Measurements from ENCODE around the gene TMEM229B.

Gene TMEM229B

DNA sequence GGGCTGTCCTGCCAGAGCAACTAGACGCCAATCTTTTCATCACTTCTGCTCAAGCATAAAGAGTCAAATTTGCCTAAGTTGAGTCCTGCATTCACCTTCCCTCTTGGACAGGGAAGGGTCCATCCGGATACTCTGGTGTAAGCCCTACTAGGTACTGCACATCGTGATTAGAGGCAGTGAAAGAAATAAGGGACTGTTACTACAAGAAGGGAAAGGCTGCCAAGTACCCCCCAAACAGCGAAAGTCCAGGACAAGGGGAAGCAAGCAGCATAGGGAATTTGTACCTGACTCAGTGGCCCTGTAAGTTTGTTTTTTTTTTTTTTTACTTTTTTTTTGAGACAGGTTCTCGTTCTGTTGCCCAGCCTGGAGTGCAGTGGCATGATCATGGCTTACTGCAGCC is 30.9 kb upstream of the TMEM229B start:
- H3K4me3 Mint-ChIP-seq: no peak overlapping the region
- no peak for TF ChIP-seq CTCF (IDR thresholded peaks at IDR 0.05)
- peaks cover 89% of the 10 kb centered on the region for H3K27me3 Mint-ChIP-seq (ENCODE audit: low read depth, poor library complexity)
- no peaks in the 10 kb centered on the region for H3K4me1 Mint-ChIP-seq
- no peak overlapping the region for H3K27ac Mint-ChIP-seq
- H3K9me3 Mint-ChIP-seq: no peaks in the 10 kb centered on the region
- no peaks in the 10 kb centered on the region for H3K36me3 Mint-ChIP-seq (ENCODE audit: low read depth)
- no peak for DNase-seq

- Mint-ChIP-seq H3K9me3 (no peaks in the 10 kb centered on the region), H3K4me1 (no peaks in the 10 kb centered on the region), H3K27ac (no peak overlapping the region), H3K4me3 (no peak overlapping the region), H3K36me3 (ENCODE audit: low read depth) (no peaks in the 10 kb centered on the region), H3K27me3 (ENCODE audit: low read depth, poor library complexity) (peaks cover 95% of the 10 kb centered on the region)
- no peak for TF ChIP-seq CTCF (IDR thresholded peaks at IDR 0.05)
- DNase-seq: peak; percentile 19
These were observed 28.6 kb upstream of the TMEM229B start for GRCh38 chr14:67517083-67517482.

GRCh38 chr14:67516676-67517075 is 28.2 kb upstream of the TMEM229B start:
- H3K4me1 Mint-ChIP-seq: no peaks in the 10 kb centered on the region
- H3K27ac Mint-ChIP-seq: no peak overlapping the region
- peak overlapping the region; percentile 48 for H3K4me3 Mint-ChIP-seq
- H3K27me3 Mint-ChIP-seq (ENCODE audit: low read depth, poor library complexity): peaks cover 95% of the 10 kb centered on the region
- TF ChIP-seq CTCF (IDR thresholded peaks at IDR 0.05): no peak
- no peaks in the 10 kb centered on the region for H3K9me3 Mint-ChIP-seq
- no peak for DNase-seq
- H3K36me3 Mint-ChIP-seq (ENCODE audit: low read depth): no peaks in the 10 kb centered on the region

GRCh38 chr14:67515386-67516079 is 27.0 kb upstream of the TMEM229B start:
- no peak overlapping the region for H3K27ac Mint-ChIP-seq
- H3K4me3 Mint-ChIP-seq: no peak overlapping the region
- no peaks in the 10 kb centered on the region for H3K4me1 Mint-ChIP-seq
- DNase-seq: no peak
- no peak for TF ChIP-seq CTCF (IDR thresholded peaks at IDR 0.05)
- H3K36me3 Mint-ChIP-seq (ENCODE audit: low read depth): no peaks in the 10 kb centered on the region
- no peaks in the 10 kb centered on the region for H3K9me3 Mint-ChIP-seq
- H3K27me3 Mint-ChIP-seq (ENCODE audit: low read depth, poor library complexity): peaks cover 96% of the 10 kb centered on the region

DNA sequence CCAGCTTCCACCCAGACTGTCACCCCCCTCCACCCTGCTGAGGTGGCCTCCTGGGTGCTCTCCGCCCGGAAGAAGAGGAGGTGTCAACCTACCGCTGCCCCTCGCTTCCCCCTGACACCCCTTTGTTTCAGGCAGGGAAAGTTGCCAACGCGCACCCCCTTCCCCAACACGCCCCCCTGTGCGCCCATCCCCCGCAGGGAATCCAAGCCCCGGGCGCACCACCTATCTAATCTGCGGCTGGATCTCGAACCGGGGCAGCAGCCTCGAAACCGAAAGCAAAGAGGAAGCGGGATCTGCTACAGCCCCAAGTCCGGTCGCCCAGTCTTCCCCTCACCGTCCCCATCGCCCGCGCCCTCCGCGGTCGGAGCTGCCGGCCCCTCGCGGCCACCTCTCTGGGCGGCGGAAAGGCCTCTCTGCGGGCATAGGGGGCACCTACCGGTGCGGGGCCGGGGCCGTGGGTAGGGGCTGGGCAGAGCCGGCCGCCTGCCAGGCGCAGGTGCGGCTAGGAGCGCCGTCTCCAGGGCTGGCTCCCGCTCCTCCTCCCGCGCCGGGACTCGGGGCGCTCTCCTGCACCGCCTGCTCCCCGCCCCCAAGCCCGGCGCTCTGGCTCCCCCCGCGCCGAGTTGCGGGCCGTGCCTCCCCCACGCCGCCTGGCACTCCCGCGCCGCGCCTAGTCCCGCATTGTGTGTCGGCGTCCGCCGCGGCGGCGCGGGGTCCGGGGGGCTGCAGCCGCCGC is 26.3 kb upstream of the TMEM229B start:
- no peaks in the 10 kb centered on the region for H3K9me3 Mint-ChIP-seq
- no peaks in the 10 kb centered on the region for H3K4me1 Mint-ChIP-seq
- no peak overlapping the region for H3K27ac Mint-ChIP-seq
- peak overlapping the region; percentile 75 for H3K4me3 Mint-ChIP-seq
- H3K36me3 Mint-ChIP-seq (ENCODE audit: low read depth): no peaks in the 10 kb centered on the region
- peak; percentile 55 for DNase-seq
- H3K27me3 Mint-ChIP-seq (ENCODE audit: low read depth, poor library complexity): peaks cover 94% of the 10 kb centered on the region
- TF ChIP-seq CTCF (IDR thresholded peaks at IDR 0.05): no peak

All from nephron progenitor cell (in vitro differentiated cells).